H1 (cell line): ENCODE measurements around the gene PLIN4. TPM values are rescaled to one million over a fixed set of nuclear protein-coding genes. Genes with fewer than 3 reads are reported as not detected.

Source experiments
- CBX8 ChIP-seq: fragments of 300-800, 300-1000 bp; sonication (generic); IDR thresholded peaks from 2 replicates; pipeline ENCODE4 v1.7.1; 2016; ENCODE audit warnings: low read depth, low read length, borderline replicate concordance
- CHD7 ChIP-seq: fragments of 300-600 bp; sonication (generic); IDR thresholded peaks from 2 replicates; pipeline ENCODE4 v1.7.1; 2012; ENCODE audit warnings: low read length, moderate library complexity, mild to moderate bottlenecking, inconsistent platforms; ENCODE audit not compliant: insufficient replicate concordance
- TAF1 ChIP-seq: IDR thresholded peaks from 2 replicates; pipeline ENCODE4 v1.6.1; 2011; ENCODE audit warnings: mild to moderate bottlenecking, low read depth, low read length
- TBP ChIP-seq: IDR thresholded peaks from 2 replicates; pipeline ENCODE4 v1.6.1; 2011; ENCODE audit warnings: low read depth, low read length, improper control_type of control experiment
- polyA plus RNA-seq, 7 experiments: library from polyadenylated mRNA; depleted of rRNA in 3 of 7; stranded (reverse) in 5 of 7; unstranded in 2 of 7; fragments of >200 nt in 5 of 7; fragments of 200-250 nt in 2 of 7; gene quantifications; 1 replicate in 5 of 7; 2 replicates in 1 of 7; 4 replicates in 1 of 7; pipeline versions ENCODE4 v1.2.1 to v1.2.3, GENCODE V29; 2011 to 2013; ENCODE audit warnings: missing spikeins in 2 of 7, mixed read lengths in 2 of 7
- total RNA-seq: library from RNA; stranded (reverse); fragmentation: NEBNext Ultra II Directional; extraction: Animal tissue kit (Norgen Biotek cat#: 25700); gene quantifications from 2 replicates; pipeline ENCODE4 v1.2.1, GENCODE V29; 2021

Gene PLIN4
- total and polyA plus RNA-seq, 2 of the 8 experiments (the other 6 are each of a cell fraction or from before 2014, with no cell fraction given), result 0.35 to 0.45 TPM

- no peak for TF ChIP-seq CHD7
- TF ChIP-seq TAF1, result no peak
- no peak for TF ChIP-seq TBP
- TF ChIP-seq CBX8, result no peak
Observed at GRCh38 chr19:4519172-4519496, 848 bp upstream of the PLIN4 start (continued).
